NCI-H1092 treated with DMSO at 0.1 percent for 48 hours (cell line): ENCODE data around the gene IGFBP5.

Source experiments
- DNase-seq: peaks from one replicate; lab custom pipeline; 2025; lab: John Stamatoyannopoulos, UW

The IGFBP5 gene

DNA sequence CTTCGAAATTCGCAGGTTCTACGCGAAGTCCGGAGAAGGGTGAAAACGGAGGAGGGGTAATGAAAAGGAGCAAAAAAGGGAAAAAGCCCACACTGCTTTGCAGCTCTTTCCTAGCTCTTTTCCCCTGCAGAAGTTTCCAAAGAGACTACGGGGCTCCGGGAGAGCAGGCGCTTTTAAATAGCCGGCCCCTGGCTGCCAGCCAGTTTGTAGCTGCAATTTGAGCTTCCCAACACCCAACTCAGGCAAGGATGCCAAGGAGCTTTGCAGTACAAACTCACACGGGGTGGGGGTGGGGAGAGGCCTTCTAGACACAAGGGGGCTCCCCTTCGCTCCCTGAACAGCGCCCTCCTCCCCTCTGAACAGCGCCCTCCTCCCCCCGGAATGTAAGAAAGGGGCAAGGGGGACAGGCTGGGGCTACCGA lies at the start of gene IGFBP5:
IGFBP5 (minus strand) TSS at position 149 of the 421 bp plus-strand sequence. CDS start 774 bp downstream, outside the sequence.
- peak; percentile 87 for DNase-seq

DNA sequence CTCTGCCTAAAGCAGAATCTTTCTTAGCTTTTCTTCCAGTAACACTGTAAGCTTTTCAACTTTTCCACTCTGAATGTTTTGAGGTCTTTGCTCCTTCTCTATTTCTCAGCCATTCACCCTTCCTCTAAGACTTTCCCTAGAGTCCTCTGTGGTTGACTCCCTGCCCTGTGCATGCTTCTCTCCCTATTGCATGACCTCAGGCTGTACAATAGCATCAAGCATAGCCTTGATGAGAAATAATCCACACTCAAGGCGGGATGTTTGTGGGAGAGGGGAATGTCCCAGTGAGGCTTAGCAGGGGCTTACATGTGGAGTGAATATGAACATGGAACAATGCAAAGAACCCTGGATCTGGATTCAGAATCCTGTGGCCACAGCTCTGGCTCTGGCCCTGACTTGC lies 48.4 kb upstream of the IGFBP5 start:
- no peak for DNase-seq

DNA sequence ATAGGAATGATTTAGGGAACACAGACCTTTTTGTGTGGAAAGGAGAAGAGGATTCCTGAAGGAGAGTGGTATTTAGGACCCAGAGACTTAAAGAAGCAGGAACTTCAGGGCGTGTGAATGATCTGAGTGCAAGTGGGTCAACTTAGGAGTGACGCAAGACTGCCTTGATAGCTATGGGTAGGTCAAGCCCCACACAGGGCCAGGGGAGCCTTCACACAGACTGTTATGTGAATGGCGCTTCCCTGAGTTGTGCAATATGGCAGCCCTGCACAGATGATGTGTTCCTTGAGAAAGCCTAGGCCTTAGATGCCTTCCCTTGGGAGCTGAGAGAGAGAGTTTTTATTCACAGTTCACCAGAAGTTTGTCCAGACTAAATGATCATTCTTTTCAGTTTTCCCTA lies 47.1 kb upstream of the IGFBP5 start:
- no peak for DNase-seq

DNA sequence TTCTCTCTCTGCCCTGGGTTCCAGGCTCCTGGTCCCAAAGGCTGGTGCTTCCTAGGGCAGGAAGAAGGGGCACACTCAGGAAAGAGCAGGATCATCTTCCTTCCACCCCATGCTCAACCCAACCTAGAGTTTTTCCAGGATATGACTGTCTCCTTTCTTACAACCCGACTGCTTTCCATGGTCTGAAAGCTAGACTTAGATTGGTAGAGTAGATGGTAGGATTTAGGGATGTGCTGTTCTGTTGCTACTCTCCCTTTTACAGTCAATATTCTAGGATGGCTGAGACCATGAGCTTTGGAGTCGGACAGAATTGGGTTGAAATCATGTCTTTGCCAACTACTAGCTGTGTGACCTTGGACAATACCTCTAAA lies 45.9 kb upstream of the IGFBP5 start:
- peak; percentile 36 for DNase-seq

DNA sequence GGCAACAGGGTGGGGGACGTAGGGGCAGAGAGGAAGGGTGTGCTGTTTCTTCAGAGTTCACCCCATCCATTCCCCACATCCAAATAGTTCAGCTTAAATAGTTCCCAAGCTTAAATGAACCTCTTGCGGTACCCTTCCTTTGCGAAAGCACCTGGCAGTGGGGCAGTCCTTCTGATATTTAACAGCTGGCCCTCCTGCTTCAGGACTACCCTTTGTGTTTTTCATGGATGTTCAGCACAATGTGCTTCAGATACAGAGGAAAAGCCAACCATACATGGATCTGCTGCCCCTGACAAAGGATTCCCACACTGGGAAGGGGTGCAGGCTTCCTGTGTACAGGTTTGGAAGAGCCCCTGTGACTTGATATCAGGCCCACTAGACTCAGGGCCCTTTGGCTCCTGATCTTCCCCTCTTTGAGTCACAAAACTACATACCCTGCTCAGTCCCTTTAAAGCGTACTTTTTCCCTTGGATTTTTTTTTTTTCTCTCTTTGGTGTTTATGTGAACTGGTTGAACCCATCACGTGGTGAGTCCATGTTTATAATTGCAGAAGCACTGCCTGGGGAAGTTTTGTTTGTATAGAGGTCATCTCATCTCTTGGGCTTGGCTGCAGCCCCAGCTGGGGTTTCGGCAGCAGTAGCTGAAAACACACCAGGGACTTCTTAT lies 45.3 kb upstream of the IGFBP5 start:
- peak; percentile 52 for DNase-seq

GRCh38 chr2:216739035-216739434 lies 43.7 kb upstream of the IGFBP5 start:
- peak; percentile 93 for DNase-seq

- no peak for DNase-seq
These were observed 42.3 kb upstream of the IGFBP5 start for GRCh38 chr2:216737676-216738075.

DNA sequence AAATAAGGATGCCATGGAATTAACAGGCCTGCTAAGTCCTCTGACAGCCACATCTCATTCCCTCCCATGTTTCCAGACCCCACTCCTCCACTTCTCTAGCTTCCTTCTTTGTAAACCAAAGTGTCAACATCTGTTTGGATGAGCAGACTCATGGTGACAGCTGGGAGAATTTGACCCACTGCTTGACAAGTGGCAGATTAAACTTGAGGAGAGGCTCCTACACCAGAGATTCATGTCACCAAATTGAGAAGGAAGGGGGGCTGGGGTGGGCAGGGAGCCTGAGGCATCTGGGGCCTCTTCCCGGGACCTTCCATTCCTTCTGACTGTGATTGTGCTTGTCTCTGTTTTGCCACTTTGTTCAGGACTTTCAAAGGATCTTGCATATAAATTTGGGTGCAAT lies 41.0 kb upstream of the IGFBP5 start:
- no peak for DNase-seq

GRCh38 chr2:216735668-216736067 lies 40.3 kb upstream of the IGFBP5 start:
- DNase-seq, result no peak

GRCh38 chr2:216735086-216735485 lies 39.7 kb upstream of the IGFBP5 start:
- DNase-seq, result no peak

DNA sequence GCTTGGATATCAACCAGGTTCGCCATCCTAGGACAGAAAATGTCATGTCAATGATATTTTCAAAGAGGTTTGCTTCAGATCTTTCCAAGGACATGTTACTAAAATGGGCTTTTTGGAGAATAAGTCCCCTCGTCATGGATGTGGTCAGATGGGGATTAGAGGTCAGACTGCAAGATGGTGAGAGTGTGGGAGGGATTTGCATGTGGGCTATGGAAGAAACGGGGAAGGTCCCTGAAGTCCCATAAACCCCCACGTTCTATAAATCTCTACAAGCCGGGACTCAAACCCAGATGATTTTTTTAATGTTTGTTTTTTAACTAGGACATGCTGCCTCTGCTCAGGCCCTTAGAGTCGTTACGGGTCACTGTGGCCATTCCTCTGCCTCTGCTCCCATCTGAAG lies 37.7 kb upstream of the IGFBP5 start:
- no peak for DNase-seq

DNA sequence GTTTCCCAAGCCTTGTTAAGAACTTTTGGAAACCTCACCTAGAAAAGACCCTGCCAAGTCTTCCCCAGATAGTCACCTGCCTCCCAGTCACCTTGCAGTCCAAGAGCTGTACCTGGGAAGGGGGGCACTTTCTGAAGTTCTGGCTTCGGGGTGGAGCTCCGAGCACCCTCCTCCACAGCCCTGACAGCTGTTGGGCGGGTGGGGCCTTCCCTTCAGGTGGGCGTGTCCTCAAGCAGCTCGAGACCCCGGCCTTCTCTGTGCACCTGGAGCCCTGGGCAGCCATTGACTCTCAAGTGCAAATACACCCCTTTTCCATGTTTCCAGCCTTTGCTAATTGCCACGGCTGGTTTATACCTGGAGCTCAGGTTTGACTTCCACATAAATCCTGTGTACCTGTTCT lies 37.0 kb upstream of the IGFBP5 start:
- DNase-seq, result no peak

DNA sequence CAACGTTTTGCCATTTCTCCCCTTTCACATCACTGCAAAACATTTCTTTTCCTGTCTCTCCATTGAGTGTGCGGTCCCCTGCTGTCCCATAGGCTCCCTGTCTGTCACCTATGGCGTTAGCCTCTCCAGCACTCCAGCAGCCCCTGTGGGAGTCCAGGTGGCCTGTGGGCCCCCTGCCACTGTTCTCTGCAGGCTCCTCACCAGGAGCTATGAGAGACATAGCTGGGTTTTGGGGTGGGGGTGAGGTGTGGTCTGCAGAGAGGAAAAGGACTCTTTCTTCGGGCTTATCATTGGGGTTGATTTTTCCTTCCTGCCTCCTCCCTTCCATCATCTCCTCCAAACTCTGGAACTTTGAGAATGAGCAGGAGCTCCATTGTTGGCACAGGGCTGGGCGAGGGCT lies 36.1 kb upstream of the IGFBP5 start:
- DNase-seq, result no peak

GRCh38 chr2:216730871-216731270 lies 35.5 kb upstream of the IGFBP5 start:
- no peak for DNase-seq

DNA sequence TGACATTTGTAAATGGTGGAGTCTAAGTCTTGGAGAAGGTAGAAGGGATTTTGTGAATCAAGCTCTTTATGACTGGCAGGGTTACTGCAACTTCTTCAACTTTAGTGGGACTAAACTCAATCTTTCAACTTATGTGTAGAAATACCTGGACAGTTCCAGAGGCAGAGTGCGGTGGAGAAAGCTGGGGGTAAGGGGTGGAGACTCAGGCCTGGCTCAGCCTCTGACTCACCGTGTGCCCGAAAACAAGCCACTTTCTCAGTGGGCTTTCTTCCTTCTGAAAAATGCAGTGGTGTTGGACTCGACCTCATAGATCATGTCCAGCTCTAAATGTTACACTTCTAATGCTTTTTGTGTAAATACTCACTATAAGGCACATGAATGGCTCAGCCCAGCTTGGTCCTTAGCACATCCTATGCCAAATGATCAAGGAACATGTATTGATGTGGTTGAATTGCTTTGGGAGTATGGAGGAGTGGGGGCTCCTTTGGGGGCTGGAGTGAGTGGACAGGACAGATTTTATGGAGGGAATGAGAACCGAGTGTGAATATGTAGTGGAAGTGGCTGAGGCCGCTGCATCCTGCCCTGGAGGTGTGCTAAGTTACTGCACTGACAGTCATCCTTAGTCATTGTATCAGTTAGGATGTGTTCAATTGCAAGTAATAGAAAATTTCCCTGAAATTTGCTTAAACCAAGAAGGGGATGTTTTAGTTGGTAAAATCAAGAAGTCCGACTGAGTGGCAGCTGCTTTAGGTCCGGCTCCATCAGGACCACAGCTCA lies 32.2 kb upstream of the IGFBP5 start:
- DNase-seq, result no peak

DNA sequence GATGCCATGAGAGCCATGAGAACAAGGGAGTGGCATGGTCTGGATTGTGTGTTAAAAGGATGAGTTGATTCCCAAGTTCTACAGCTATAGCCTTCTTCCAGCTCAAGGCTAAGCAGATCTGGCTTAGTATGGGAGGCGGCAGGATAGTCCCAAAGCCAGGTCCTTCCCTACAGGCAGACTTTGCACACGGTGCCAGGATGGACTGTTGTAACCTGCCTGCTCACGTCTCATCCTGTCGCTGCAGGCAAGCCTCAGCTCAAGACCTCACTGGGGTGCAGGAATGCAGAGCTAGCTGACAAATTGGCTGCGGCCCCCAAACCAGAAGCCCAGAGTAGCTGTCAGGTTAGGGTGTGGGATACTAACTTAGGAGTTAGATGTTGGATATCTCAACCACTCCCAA lies 28.8 kb upstream of the IGFBP5 start:
- no peak for DNase-seq

- no peak for DNase-seq
These were observed 25.8 kb upstream of the IGFBP5 start for GRCh38 chr2:216721141-216721540.

DNA sequence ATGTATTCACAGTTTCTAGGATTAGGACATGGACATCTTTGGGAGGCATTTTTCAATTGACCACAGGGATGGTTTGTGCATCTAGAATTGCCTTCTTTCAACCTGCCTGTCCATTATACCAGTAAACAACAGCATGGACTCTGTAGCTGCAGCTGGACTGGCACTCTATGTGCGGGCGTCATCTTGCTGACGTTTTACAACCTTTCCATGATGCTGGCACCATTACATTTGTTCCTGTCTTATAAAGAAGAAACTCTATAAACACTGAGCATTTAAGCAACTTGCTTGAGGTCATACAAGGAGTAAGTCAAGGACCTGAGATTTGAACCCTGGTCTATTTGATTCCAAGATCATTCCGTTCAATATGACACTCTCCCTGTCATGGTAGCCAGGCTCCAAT lies 25.4 kb upstream of the IGFBP5 start:
- DNase-seq, result no peak

DNA sequence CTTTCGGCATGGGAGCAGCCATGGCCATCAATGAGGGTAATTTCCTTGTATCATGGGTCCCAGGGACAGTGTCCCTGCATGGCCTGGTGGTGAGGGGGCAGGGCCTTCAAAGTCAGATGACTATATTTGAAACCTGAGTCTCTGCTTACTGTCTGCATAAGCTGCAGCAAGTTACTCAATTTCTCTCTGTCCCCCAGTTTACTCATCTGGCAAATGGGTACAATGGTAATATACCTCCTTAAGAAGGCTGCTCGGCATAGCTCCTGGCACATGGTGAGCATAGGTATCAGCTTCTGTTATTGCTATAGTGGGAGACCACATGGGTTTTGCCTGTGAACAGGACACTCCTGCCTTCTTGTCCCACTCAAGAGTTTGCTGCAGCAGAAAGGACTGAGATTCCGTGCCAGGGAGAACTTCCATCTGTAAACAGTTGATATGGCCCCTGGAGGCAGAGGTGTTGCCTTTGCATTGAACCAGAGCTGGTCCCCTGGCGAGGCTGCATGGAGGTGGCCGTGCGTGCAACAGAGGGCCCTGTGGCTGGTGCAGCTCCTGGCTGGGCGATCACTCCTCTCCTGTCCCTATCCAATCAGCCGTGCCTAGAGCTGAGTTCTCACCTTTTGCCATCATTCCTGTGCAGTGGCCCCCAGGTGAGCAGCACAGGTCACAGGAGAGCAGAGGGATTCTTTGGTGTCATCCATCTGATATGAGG lies 22.7 kb upstream of the IGFBP5 start:
- DNase-seq, result no peak

DNA sequence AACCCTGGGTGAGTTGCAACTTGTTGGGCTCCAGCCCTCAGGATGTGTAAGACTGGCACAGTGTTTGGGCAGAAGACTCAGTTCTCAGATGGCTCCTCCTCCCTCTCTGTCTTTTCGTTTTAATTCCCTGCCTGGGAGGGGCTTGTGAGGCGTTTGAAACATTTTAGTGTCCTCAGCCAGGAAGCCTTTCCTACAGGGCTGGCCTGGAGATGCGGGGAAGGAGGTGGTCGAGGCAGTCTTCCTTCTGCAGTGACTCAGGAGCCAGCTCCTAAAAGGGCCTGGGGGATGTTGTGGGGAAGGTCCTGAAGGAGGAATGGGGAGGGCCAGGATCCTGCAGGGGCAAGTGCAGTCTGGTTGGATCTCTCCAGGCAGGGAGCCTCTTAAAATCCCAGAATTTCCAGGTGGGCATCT lies 22.1 kb upstream of the IGFBP5 start:
- DNase-seq, result no peak

GRCh38 chr2:216716109-216716508 lies 20.8 kb upstream of the IGFBP5 start:
- DNase-seq, result no peak

DNA sequence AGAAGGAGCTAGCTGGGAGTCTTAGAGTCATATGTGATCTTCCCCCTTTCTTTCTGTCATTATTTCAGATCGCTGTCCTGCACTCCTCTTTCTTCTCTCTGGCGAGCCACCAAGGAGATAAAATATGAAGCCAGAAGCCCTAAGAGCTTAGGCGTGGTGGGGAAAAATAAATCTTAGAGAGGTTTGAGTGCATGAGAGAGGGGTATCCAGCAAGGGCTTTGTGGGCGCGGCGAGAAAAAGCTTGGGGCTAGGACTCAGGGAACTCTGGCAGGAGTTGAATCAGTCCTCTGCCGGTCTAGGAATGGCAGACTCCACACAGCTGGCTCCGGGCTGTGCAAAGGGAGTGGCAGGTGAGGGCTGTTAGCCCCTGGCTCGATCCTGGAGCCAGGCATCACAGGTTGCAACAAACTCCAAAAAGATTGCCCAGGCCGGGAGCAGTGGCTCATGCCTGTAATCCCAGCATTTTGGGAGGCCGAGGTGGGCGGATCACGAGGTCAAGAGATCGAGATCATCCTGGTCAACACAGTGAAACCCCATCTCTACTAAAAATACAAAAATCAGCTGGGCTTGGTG lies 20.1 kb upstream of the IGFBP5 start:
- DNase-seq, result no peak

DNA sequence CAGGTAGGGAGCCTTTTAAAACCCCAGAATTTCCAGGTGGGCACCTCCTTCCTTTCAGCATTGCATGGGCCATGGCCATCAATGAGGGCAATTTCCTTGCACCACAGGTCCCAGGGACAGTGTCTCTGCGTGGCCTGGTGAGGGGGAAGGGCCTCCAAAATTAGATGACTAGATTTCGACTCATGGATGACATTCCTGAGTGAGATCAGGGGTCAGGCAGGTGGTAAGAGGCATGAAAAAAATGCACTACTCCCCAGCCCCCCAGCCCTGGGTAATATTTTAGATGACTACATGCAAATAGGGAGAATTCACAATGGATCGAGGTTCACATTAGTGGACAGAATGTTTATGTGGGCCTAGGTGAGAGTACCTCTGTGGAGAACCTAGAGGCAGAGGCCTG lies 19.0 kb upstream of the IGFBP5 start:
- no peak for DNase-seq
